Smooth muscle cell (in vitro differentiated cells): ENCODE measurements around the gene EXOSC10. TPM values are rescaled to one million over a fixed set of nuclear protein-coding genes. Genes with fewer than 3 reads are reported as not detected.
"Not testable (repeated sequence)": the region's sequence is repeated elsewhere in the genome, so short reads cannot be mapped to it uniquely, and the experiment has no call there.

Experiments used
- DNase-seq: peaks from one replicate; lab custom pipeline; 2025; ENCODE audit not compliant: unreplicated experiment; lab: John Stamatoyannopoulos, UW
- H2AFZ ChIP-seq: fragments of 200-600 bp; sonication (generic); 2 replicates; pipeline ENCODE4 v1.6.0; 2016; ENCODE audit warnings: antibody characterized with exemption, low read depth, mild to moderate bottlenecking
- H3F3A ChIP-seq: fragments of 200-600 bp; sonication (generic); 2 replicates; pipeline ENCODE4 v1.6.0; 2017; ENCODE audit warnings: antibody characterized with exemption, low read depth
- H3K27ac ChIP-seq: fragments of 200-600 bp; sonication (generic); 2 replicates; pipeline ENCODE4 v1.5.1; 2016; ENCODE audit warnings: low read depth, mild to moderate bottlenecking
- H3K27me3 ChIP-seq: fragments of 200-600 bp; sonication (generic); 2 replicates; pipeline ENCODE4 v1.6.1; 2016; ENCODE audit warnings: low read depth, mild to moderate bottlenecking
- H3K36me3 ChIP-seq: fragments of 200-600 bp; sonication (generic); 2 replicates; pipeline ENCODE4 v1.5.1; 2016; ENCODE audit warnings: low read depth
- H3K4me1 ChIP-seq: fragments of 200-600 bp; sonication (generic); 2 replicates; pipeline ENCODE4 v1.5.1; 2016; ENCODE audit warnings: low read depth
- H3K4me2 ChIP-seq: fragments of 200-600 bp; sonication (generic); 2 replicates; pipeline ENCODE4 v1.6.0; 2016; ENCODE audit warnings: mild to moderate bottlenecking
- H3K4me3 ChIP-seq: fragments of 200-600 bp; sonication (generic); 2 replicates; pipeline ENCODE4 v1.5.1; 2016; ENCODE audit warnings: mild to moderate bottlenecking
- H3K79me2 ChIP-seq: fragments of 200-600 bp; sonication (generic); 2 replicates; pipeline ENCODE4 v1.6.0; 2016; ENCODE audit warnings: low read depth, mild to moderate bottlenecking
- H3K9ac ChIP-seq: fragments of 200-600 bp; sonication (generic); 2 replicates; pipeline ENCODE4 v1.6.0; 2016; ENCODE audit warnings: low read depth
- H3K9me3 ChIP-seq: fragments of 200-600 bp; sonication (generic); replicated peaks from 2 replicates; pipeline ENCODE4 v1.5.1; 2016; ENCODE audit warnings: low read depth
- H4K20me1 ChIP-seq: fragments of 200-600 bp; sonication (generic); 2 replicates; pipeline ENCODE4 v1.6.0; 2016; ENCODE audit warnings: low read depth
- CTCF ChIP-seq: fragments of 200-600 bp; sonication (generic); IDR thresholded peaks from 2 replicates; pipeline ENCODE4 v1.5.1; 2017; ENCODE audit warnings: borderline replicate concordance, mild to moderate bottlenecking, antibody characterized with exemption; ENCODE audit not compliant: insufficient read depth, poor library complexity, severe bottlenecking
- WGBS: methylation state at CpG from one replicate; pipeline ENCODE4 v1.1.7; 2016; ENCODE audit warnings: low lambda C conversion rate; 5-methylcytosine and 5-hydroxymethylcytosine counted together
- polyA plus RNA-seq: library from polyadenylated mRNA; unstranded; fragments of >200 nt; fragmentation: Nextera tagmentation; extraction: Ambion mirVana; gene quantifications from 2 replicates; pipeline ENCODE4 v1.2.1, GENCODE V29; 2016
- total RNA-seq: library from RNA; depleted of rRNA; stranded (reverse); fragments of >200 nt; gene quantifications from 2 replicates; pipeline ENCODE4 v1.2.3, GENCODE V29; 2014

Gene EXOSC10
- total and polyA plus RNA-seq, 2 experiments from 2014 or later: 49.2 to 59.9 TPM

GRCh38 chr1:11041048-11041447 is 58.6 kb downstream of the EXOSC10 start:
- Histone ChIP-seq H3K4me1 (no peaks in the 10 kb centered on the region), H3F3A (no peaks in the 10 kb centered on the region), H3K27ac (no peak overlapping the region), H3K36me3 (no peaks in the 10 kb centered on the region), H4K20me1 (no peaks in the 10 kb centered on the region), H3K79me2 (no peaks in the 10 kb centered on the region), H3K9ac (no peak overlapping the region), H3K4me3 (no peak overlapping the region), H3K9me3 (no peaks in the 10 kb centered on the region), H3K27me3 (no peaks in the 10 kb centered on the region), H2AFZ (no peak overlapping the region), H3K4me2 (no peak overlapping the region)
- TF ChIP-seq CTCF: no peak
- no peak for DNase-seq

- DNase-seq, H3K36me3 ChIP-seq, H3K27ac ChIP-seq, H4K20me1 ChIP-seq, H3K4me3 ChIP-seq, H3K27me3 ChIP-seq, H3K4me2 ChIP-seq, H3K79me2 ChIP-seq, H2AFZ ChIP-seq, H3K4me1 ChIP-seq, H3F3A ChIP-seq, H3K9ac ChIP-seq, H3K9me3 ChIP-seq: not testable (repeated sequence)
- 87% methylated on average over 7 of the region's 7 CpGs for WGBS
Measured at GRCh38 chr1:11040105-11040429, 59.6 kb downstream of the EXOSC10 start.

GRCh38 chr1:11039351-11040104 is 60.1 kb downstream of the EXOSC10 start:
- WGBS: 65% methylated on average over 2 of the region's 2 CpGs

GRCh38 chr1:11037740-11038182 is 61.9 kb downstream of the EXOSC10 start:
- Histone ChIP-seq H3K9me3 (no peaks in the 10 kb centered on the region), H3K4me3 (no peak overlapping the region), H3K27me3 (no peaks in the 10 kb centered on the region), H3K4me2 (no peak overlapping the region), H3K36me3 (no peaks in the 10 kb centered on the region), H3K27ac (no peak overlapping the region), H3K4me1 (no peaks in the 10 kb centered on the region), H3K79me2 (no peaks in the 10 kb centered on the region), H2AFZ (no peak overlapping the region), H3F3A (no peaks in the 10 kb centered on the region), H4K20me1 (no peaks in the 10 kb centered on the region), H3K9ac (no peak overlapping the region)
- 2% methylated on average over 8 of the region's 8 CpGs for WGBS
- TF ChIP-seq CTCF: peak; percentile 91
- DNase-seq: peak; percentile 40

More at GRCh38 chr1:11039351-11040104, 60.1 kb downstream of the EXOSC10 start:
- H3K9me3 ChIP-seq: no peaks in the 10 kb centered on the region
- H3K36me3 ChIP-seq: no peaks in the 10 kb centered on the region
- no peak for TF ChIP-seq CTCF
- no peak for DNase-seq
- no peak overlapping the region for H3K9ac ChIP-seq
- H3K4me1 ChIP-seq: no peaks in the 10 kb centered on the region
- no peak overlapping the region for H2AFZ ChIP-seq
- H3K27ac ChIP-seq: no peak overlapping the region
- H3F3A ChIP-seq: no peaks in the 10 kb centered on the region
- no peaks in the 10 kb centered on the region for H4K20me1 ChIP-seq
- no peaks in the 10 kb centered on the region for H3K27me3 ChIP-seq
- no peaks in the 10 kb centered on the region for H3K79me2 ChIP-seq
- no peak overlapping the region for H3K4me2 ChIP-seq
- H3K4me3 ChIP-seq: no peak overlapping the region

GRCh38 chr1:11037019-11037739 is 62.5 kb downstream of the EXOSC10 start:
- H3K79me2 ChIP-seq, H4K20me1 ChIP-seq, H3K4me3 ChIP-seq, H3K9me3 ChIP-seq, H3K27ac ChIP-seq, H3F3A ChIP-seq, H3K4me1 ChIP-seq, DNase-seq, H2AFZ ChIP-seq, H3K9ac ChIP-seq, H3K36me3 ChIP-seq, H3K27me3 ChIP-seq, H3K4me2 ChIP-seq: not testable (repeated sequence)
- WGBS: 64% methylated on average over 18 of the region's 18 CpGs
